ENCODE data around the gene JDP2.

JDP2 gene

DNA sequence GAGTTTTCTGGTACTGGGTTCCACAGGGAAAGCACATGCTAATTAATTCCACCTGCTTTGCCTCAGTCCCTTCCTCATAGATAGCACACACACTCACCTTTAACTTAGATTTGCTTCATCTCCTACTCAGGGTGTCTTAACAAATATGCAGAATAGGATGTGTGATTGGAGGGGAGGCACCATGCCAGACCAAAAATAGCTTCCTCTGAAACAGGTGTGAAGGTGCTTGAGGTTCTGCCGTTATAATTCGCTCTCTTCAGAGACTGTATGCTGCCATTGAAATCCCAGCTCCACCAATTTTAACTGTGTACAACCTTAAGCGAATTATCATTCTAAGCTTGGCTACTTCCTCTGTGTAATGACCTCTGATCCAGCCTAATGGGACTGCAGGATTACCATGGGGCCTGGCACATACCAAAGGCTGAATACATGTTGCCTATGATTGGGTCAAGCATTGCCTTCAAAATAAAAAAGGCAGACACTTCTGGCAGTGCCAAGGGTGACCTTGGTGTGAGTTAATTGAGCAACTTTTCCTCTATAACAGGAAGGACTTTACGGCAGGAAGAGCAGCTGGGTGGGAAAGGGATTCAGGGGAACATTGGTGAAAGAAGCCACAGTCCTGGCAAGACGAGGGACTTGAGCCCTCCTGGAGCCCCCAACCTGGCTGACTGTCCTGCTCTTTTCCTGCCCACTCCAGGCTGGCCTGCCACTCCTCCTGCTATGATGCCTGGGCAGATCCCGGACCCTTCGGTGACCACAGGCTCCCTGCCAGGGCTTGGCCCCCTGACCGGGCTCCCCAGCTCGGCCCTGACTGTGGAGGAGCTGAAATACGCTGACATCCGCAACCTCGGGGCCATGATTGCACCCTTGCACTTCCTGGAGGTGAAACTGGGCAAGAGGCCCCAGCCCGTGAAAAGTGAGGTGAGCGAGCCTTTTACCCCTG lies 9.7 kb downstream of the JDP2 start:
- DNase-seq (ENCODE audit: low spot score), result no peak
- TF ChIP-seq, protein P1, sequence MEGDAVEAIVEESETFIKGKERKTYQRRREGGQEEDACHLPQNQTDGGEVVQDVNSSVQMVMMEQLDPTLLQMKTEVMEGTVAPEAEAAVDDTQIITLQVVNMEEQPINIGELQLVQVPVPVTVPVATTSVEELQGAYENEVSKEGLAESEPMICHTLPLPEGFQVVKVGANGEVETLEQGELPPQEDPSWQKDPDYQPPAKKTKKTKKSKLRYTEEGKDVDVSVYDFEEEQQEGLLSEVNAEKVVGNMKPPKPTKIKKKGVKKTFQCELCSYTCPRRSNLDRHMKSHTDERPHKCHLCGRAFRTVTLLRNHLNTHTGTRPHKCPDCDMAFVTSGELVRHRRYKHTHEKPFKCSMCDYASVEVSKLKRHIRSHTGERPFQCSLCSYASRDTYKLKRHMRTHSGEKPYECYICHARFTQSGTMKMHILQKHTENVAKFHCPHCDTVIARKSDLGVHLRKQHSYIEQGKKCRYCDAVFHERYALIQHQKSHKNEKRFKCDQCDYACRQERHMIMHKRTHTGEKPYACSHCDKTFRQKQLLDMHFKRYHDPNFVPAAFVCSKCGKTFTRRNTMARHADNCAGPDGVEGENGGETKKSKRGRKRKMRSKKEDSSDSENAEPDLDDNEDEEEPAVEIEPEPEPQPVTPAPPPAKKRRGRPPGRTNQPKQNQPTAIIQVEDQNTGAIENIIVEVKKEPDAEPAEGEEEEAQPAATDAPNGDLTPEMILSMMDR (IDR thresholded peaks at IDR 0.05; ENCODE audit: extremely low read depth, missing control alignments), result no peak

DNA sequence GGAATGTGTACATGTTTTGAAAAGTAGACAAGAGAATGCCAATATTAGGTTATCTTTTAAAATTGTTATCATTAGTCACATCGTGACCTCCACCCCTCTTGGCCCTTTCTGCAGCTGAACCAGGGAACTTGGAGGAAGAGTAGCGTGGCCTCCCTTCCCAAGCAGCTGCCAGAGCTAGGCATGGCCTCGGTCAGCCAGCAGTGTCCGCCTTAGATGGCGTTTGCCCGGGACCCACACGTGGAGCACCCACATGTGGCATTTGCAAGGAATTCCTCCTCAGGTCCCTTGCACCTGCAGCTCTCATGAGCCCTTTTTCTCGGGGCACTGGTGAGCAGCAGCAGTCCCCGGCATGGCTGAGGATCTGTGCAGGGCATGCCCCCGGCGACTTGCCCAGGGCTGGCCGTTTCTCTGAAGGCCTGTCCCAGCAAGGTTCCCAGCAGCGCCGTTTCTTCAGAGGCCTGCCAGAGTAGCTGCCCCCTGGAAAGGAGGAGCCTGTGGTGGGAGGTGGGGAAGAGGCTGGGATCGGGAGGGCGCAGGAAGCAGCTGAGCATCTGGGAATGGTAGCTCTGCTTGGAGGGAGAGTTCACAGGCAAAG lies 10.8 kb downstream of the JDP2 start:
- TF ChIP-seq, protein P1 (IDR thresholded peaks at IDR 0.05; ENCODE audit: extremely low read depth, missing control alignments), result no peak
- DNase-seq (ENCODE audit: low spot score), result no peak

DNA sequence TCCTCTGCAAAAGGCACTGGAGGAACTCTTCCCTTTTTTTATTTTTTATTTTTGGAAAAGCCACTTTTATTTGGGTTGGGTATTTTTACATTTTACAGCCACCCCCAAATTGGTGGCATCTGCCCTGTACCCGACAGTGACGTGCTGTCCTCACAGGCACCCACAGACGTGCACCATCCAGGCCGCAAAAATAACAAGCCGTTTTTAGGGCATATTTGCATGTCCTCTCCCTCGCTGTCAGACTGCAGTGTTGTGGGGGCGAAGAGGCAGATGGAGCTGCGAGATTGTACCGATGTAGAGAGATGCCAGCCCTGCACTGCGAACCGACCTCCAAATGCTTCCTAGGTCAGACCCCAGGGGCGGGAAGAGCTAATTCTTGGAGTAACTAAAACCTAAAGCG lies 12.2 kb downstream of the JDP2 start:
- DNase-seq (ENCODE audit: low spot score), result no peak
- TF ChIP-seq, protein P1 (IDR thresholded peaks at IDR 0.05; ENCODE audit: extremely low read depth, missing control alignments), result no peak

DNA sequence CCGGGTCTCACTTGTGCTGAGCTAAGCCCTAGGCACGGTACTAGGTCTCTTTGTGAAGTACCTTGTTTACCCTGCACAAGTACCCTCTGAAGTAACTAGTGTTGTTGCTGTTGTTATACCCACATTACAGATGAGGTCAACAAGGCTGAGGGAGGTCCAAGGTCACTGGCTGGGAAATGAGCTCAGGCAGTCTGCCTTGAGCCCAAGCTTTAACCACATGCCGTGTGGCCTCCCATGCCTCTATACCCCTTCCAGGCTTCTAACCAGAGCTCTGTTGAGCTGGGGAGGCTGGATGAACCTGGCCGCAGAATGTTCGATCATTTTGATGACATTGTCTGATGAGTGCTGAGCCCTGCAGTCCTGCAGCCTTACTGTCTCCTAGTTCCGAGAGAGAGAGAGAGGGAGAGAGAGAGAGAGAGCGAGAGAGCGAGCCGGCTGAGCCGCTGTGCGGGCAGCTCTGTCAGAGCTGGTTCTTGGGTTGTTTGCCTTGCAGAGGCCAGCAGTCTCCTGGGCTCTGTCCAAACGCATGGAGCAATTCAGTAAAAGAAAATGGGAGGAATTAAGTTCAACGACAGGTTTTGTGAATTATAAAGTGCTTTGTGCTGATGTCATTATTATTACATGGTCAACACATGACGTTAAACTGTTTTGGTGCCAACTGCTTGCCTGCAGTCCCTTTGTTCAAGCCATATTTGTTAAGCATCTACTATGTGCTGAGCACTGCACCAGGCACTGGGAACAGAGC lies 13.1 kb downstream of the JDP2 start:
- TF ChIP-seq, protein P1 (IDR thresholded peaks at IDR 0.05; ENCODE audit: extremely low read depth, missing control alignments), result no peak
- no peak for DNase-seq (ENCODE audit: low spot score)

DNA sequence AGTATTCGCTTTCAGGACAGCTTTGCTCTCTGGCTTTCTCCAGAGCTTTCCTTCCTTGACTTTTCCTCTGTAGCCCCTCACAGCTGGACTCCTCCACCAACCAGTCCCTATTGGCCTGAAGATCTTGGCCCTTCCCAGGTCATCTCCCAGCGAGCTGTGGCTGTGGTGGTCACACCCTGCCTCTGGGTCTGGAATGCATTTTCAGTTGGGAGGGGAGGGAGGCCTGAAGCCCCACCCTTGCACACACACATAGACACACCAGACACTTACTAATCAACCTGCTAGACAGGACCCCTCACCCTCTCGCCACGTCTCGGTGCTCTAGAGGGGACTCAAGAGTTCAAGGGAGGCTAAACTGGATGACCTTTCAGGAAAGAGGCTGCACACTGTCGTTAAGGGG lies 13.9 kb downstream of the JDP2 start:
- DNase-seq (ENCODE audit: low spot score), result no peak
- TF ChIP-seq, protein P1 (IDR thresholded peaks at IDR 0.05; ENCODE audit: extremely low read depth, missing control alignments), result no peak

DNA sequence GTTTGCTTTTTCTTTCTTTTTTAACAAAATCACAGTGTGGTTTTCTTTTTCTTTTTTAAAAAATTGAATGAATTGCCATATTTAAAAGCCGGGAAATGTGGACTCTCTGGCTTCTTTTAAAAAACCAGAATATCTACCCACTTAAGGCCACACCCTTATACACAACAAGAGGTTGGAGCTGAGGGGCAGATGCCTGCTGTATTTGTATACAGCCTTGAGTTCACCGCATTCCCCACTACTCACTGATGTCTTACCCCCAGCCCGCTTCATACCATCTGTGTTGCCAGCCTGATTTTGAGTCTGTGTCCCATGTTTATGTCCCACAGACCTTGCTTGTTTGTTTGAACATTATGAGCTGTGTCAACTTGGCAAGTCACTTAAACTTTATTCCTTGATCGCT lies 14.3 kb downstream of the JDP2 start:
- no peak for DNase-seq (ENCODE audit: low spot score)

More for the DNA sequence above, 14.3 kb downstream of the JDP2 start:
- TF ChIP-seq, protein P1 (IDR thresholded peaks at IDR 0.05; ENCODE audit: extremely low read depth, missing control alignments), result no peak

Measured in GM20000 (cell line).